Spleen (tissue), 11 donors: Measurements from ENCODE around the gene STON1. TPM values are rescaled to one million over a fixed set of nuclear protein-coding genes. Genes with fewer than 3 reads are reported as not detected.

Source experiments
- DNase-seq: peaks from one replicate; pipeline ENCODE4 v3.0.0-alpha.2; 2020
- H3K27ac ChIP-seq, 8 donors: fragments of 200-600 bp; sonication (generic) in 7 of 8; 1 replicate in 4 of 8; 2 replicates in 4 of 8; pipeline versions ENCODE4 v1.5.0 to v1.8.0; 2016 to 2021; ENCODE audit warnings: inconsistent platforms in 4 of 8, mild to moderate bottlenecking in 4 of 8, moderate library complexity in 1 of 8
- H3K27me3 ChIP-seq, 7 donors: fragments of 200-600 bp; sonication (generic) in 6 of 7; replicated peaks in 1 of 7; 1 replicate in 4 of 7; 2 replicates in 3 of 7; pipeline versions ENCODE4 v1.5.0 to v1.8.0; 2016 to 2021; ENCODE audit warnings: inconsistent platforms in 3 of 7, mild to moderate bottlenecking in 1 of 7
- H3K36me3 ChIP-seq, 6 donors: fragments of 200-600 bp; sonication (generic) in 5 of 6; 1 replicate in 4 of 6; 2 replicates in 2 of 6; pipeline versions ENCODE4 v1.5.0 to v1.8.0; 2016 to 2021; ENCODE audit warnings: inconsistent platforms in 2 of 6
- H3K4me1 ChIP-seq, 6 donors: fragments of 200-600 bp; sonication (generic) in 5 of 6; 1 replicate in 3 of 6; 2 replicates in 3 of 6; pipeline versions ENCODE4 v1.5.0 to v1.8.0; 2016 to 2021; ENCODE audit warnings: inconsistent platforms in 3 of 6
- H3K4me3 ChIP-seq, 8 donors: fragments of 200-600 bp; sonication (generic) in 7 of 8; 1 replicate in 4 of 8; 2 replicates in 4 of 8; pipeline versions ENCODE4 v1.5.0 to v1.8.0; 2016 to 2021; ENCODE audit warnings: inconsistent platforms in 4 of 8, mild to moderate bottlenecking in 4 of 8, moderate library complexity in 2 of 8
- H3K9me3 ChIP-seq, 8 donors: fragments of 200-600 bp; sonication (generic) in 7 of 8; 1 replicate in 4 of 8; 2 replicates in 4 of 8; pipeline versions ENCODE4 v1.5.0 to v1.8.0; 2016 to 2021; ENCODE audit warnings: inconsistent platforms in 4 of 8
- POLR2A ChIP-seq, 3 donors: fragments of 450-650 bp; IDR thresholded peaks; one replicate each; pipeline ENCODE4 v1.5.1; 2017; ENCODE audit warnings: antibody characterized with exemption in 3 of 3, mild to moderate bottlenecking in 1 of 3
- POLR2AphosphoS5 ChIP-seq, 3 donors: sonication (generic); formaldehyde crosslinking; IDR thresholded peaks; one replicate each; pipeline ENCODE4 v1.5.1; 2017; ENCODE audit warnings: antibody characterized with exemption in 3 of 3
- WGBS, 5 donors: extraction: QIAGEN DNeasy Blood & Tissue Kit in 3 of 5; methylation state at CpG; one replicate each; pipeline versions ENCODE4 v1.1.5 to v1.1.7; 2013 to 2018; 5-methylcytosine and 5-hydroxymethylcytosine counted together
- intact Hi-C: fragments of 100-400 bp; cut with DNase I; formaldehyde crosslinking; loops from one replicate; pipeline ENCODE4 v1.15.0; 2023; ENCODE audit warnings: low total_unique reads
- polyA plus RNA-seq, 3 donors: library from polyadenylated mRNA; stranded (reverse); fragments of 200-250 nt; gene quantifications; one replicate each; pipeline ENCODE4 v1.2.1, GENCODE V29; 2013
- total RNA-seq, 7 donors: library from RNA; depleted of rRNA in 3 of 7; stranded (reverse); fragments of >200 nt in 3 of 7; fragmentation: NEBNext Ultra II Directional in 4 of 7; extraction: Animal tissue kit (Norgen Biotek cat#: 25700) in 4 of 7; gene quantifications; one replicate each; pipeline versions ENCODE4 v1.1.0 to v1.2.1, GENCODE V29; 2016 to 2021
- TF ChIP-seq, protein P1 (sequence below), 11 experiments: fragments of 200-600 bp in 7 of 11; fragments of 450-650 bp in 4 of 11; sonication (generic) in 4 of 11; IDR thresholded peaks in 8 of 11; conservative IDR thresholded peaks in 3 of 11; 1 replicate in 7 of 11; 2 replicates in 4 of 11; pipeline versions ENCODE4 v1.4.0 to v1.8.0; 2016 to 2021; ENCODE audit warnings: antibody characterized with exemption in 11 of 11, inconsistent platforms in 4 of 11, mild to moderate bottlenecking in 1 of 11
- donor health status: healthy with polysubstance abuse.
- donor health status: DM: no; HTN: no; CAD: no; lungs with moderate emphysema.
- donor health status: DM: no; HTN: no; CAD: no.
- donor health status: Bipolar disorder and iron deficiency.
- donor health status: healthy.
- donor health status: DM: no; HTN: no; CAD: no.
- donor health status: DM: yes; HTN: yes; CAD: no.

The STON1 gene
- total and polyA plus RNA-seq, 10 donors = 2.1 to 31.0 (median 20.4) TPM

DNA sequence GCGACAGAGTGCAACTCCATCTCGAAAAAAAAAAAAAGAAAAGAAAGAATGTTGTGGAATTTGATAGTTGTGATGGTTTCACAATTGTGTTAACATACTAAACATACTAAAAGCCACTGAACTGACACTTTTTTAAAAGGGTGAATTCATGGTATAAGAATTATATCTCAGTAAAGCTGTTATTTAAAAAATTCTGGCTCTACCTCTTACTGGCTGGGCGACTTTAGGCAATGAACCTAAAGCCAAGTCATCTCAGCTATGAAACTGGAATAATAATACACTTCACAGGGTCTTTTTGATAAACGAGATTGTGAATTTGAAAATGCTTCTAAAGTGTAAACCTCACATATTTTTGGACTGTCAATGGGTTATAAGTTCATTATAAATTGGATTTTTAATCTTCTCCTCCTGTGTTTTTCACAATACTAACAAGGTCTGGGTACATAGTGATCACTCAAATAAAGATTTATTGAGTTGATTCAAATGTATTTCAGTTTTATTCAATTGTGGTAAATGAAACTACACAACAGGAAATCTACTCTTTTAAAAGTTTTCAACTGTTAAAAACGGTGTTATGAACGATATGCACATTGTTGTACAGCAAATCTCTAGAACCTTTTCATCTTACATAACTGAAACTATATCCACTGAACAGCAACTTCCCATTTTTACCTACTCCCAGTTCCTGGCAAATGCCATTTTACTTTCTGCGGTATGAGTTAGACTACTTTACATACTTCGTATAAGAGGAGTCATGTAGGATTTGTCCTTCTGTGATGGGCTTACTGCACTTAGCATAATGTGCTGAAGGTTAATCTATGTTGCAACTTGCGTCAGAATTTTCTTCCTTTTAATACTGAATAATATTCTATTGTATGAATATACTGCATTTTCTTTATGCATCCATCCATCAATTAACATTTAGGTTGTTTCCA is 44.7 kb downstream of the STON1 start:
- Histone ChIP-seq H3K36me3 (no peaks in the 10 kb centered on the region), H3K4me1 (peaks cover 0 to 11% (median 2%) of the 10 kb centered on the region in 6 donors), H3K4me3 (no peak overlapping the region), H3K27me3 (no peaks in the 10 kb centered on the region), H3K9me3 (no peaks in the 10 kb centered on the region), H3K27ac (no peak overlapping the region)
- WGBS, 5 donors = 44 to 53% (median 50%) methylated on average over 9 of the region's 9 CpGs
- no peak for DNase-seq
- no peak for TF ChIP-seq POLR2A (IDR thresholded peaks at IDR 0.05)
- no peak for TF ChIP-seq POLR2AphosphoS5 (IDR thresholded peaks at IDR 0.05)
- TF ChIP-seq, protein P1, sequence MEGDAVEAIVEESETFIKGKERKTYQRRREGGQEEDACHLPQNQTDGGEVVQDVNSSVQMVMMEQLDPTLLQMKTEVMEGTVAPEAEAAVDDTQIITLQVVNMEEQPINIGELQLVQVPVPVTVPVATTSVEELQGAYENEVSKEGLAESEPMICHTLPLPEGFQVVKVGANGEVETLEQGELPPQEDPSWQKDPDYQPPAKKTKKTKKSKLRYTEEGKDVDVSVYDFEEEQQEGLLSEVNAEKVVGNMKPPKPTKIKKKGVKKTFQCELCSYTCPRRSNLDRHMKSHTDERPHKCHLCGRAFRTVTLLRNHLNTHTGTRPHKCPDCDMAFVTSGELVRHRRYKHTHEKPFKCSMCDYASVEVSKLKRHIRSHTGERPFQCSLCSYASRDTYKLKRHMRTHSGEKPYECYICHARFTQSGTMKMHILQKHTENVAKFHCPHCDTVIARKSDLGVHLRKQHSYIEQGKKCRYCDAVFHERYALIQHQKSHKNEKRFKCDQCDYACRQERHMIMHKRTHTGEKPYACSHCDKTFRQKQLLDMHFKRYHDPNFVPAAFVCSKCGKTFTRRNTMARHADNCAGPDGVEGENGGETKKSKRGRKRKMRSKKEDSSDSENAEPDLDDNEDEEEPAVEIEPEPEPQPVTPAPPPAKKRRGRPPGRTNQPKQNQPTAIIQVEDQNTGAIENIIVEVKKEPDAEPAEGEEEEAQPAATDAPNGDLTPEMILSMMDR (IDR thresholded peaks at IDR 0.05 in 8 of 11, conservative IDR thresholded peaks at IDR 0.05 in 3 of 11) = no peak
- intact Hi-C loops = no loop called here

DNA sequence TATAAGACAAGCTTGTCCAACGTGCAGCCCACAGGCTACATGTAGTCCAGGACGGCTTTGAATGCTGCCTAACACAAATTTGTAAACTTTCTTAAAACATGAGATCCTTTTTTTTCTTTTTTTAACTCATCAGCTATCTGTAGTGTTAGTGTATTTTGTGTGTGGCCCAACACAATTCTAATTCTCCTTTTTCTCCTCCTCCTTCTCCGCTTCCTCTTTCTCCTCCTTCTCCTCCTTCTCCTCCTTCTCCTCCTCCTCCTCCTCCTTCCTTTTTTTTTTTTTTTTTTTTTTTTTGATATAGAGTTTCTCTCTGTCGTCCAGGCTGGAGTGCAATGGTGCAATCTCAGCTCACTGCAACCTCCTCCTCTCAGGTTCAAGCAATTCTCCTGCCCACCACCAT is 48.4 kb downstream of the STON1 start:
- WGBS, 5 donors = 57 to 88% (median 67%) methylated on average over 4 of the region's 4 CpGs
- intact Hi-C loops = no loop called here
- Histone ChIP-seq H3K4me1 (peaks cover 0 to 6% (median 0%) of the 10 kb centered on the region in 6 donors), H3K27me3 (no peaks in the 10 kb centered on the region), H3K4me3 (no peak overlapping the region), H3K9me3 (no peaks in the 10 kb centered on the region), H3K36me3 (no peaks in the 10 kb centered on the region), H3K27ac (peak overlapping the region in 1 of 8 donors; percentile 9)
- DNase-seq = no peak
- no peak for TF ChIP-seq POLR2AphosphoS5 (IDR thresholded peaks at IDR 0.05)
- no peak for TF ChIP-seq POLR2A (IDR thresholded peaks at IDR 0.05)
- TF ChIP-seq, protein P1 (IDR thresholded peaks at IDR 0.05 in 8 of 11, conservative IDR thresholded peaks at IDR 0.05 in 3 of 11) = no peak

DNA sequence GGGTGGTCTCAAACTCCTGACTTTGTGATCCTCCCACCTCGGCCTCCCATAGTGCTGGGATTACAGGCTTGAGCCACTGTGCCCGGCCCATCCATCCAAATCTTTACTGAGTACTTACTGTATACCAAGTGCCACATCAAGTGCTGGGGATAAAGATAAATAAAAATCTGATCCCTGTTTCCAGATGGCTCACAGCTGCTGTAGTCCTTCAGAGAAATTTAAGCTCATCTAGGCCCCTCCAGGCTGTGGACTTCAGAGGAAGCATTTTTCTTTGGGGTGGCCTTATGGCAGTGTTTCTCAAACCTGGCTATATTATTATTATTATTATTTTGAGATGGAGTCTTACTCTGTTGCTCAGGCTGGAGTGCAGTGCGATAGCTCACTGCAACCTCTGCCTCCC is 54.0 kb downstream of the STON1 start:
- no peak overlapping the region for H3K4me3 ChIP-seq
- H3K27ac ChIP-seq = no peak overlapping the region
- H3K27me3 ChIP-seq = no peaks in the 10 kb centered on the region
- no peaks in the 10 kb centered on the region for H3K36me3 ChIP-seq
- no peak for DNase-seq
- 91 to 100% (median 93%) methylated on average over 3 of the region's 3 CpGs for WGBS, 5 donors
- H3K9me3 ChIP-seq = no peaks in the 10 kb centered on the region
- peaks cover 0 to 6% (median 0%) of the 10 kb centered on the region in 6 donors for H3K4me1 ChIP-seq
- intact Hi-C loops = no loop called here
- no peak for TF ChIP-seq POLR2AphosphoS5 (IDR thresholded peaks at IDR 0.05)
- TF ChIP-seq, protein P1 (IDR thresholded peaks at IDR 0.05 in 8 of 11, conservative IDR thresholded peaks at IDR 0.05 in 3 of 11) = no peak
- TF ChIP-seq POLR2A (IDR thresholded peaks at IDR 0.05) = no peak

DNA sequence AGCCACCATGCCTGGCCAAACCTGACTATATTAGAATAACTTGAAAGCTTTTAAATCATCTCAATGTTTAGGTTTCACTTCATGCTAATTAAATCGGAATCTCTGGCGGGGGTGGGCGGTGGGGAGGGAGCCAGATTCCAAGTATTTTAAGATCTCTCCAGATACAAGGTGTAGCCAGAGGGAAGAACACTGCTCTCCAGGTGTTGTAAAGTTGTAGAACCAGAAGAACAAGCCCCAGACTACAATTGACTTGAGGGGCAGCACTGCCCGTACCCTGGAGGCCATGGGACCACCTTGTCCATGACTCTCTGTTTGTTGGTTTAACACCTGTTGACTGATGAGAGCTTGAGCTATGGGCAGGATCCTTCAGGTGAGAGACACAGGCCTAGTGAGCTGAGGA is 54.6 kb downstream of the STON1 start:
- 91 to 98% (median 95%) methylated on average over 4 of the region's 4 CpGs for WGBS, 5 donors
- TF ChIP-seq, protein P1 (IDR thresholded peaks at IDR 0.05 in 8 of 11, conservative IDR thresholded peaks at IDR 0.05 in 3 of 11) = no peak
- TF ChIP-seq POLR2A (IDR thresholded peaks at IDR 0.05) (no peak), POLR2AphosphoS5 (IDR thresholded peaks at IDR 0.05) (no peak)
- DNase-seq = no peak
- Histone ChIP-seq H3K4me1 (peaks cover 0 to 11% (median 0%) of the 10 kb centered on the region in 6 donors), H3K27me3 (no peaks in the 10 kb centered on the region), H3K36me3 (no peaks in the 10 kb centered on the region), H3K27ac (no peak overlapping the region), H3K9me3 (no peaks in the 10 kb centered on the region), H3K4me3 (no peak overlapping the region)
- intact Hi-C loops = no loop called here
